GM19035 (cell line): Measurements from ENCODE around the gene STK32A.

Source experiments
- ATAC-seq: cut with Tn5 transposase; IDR thresholded peaks from one replicate; pipeline ENCODE4 v1.9.1; 2021; ENCODE audit not compliant: unreplicated experiment

The STK32A gene

DNA sequence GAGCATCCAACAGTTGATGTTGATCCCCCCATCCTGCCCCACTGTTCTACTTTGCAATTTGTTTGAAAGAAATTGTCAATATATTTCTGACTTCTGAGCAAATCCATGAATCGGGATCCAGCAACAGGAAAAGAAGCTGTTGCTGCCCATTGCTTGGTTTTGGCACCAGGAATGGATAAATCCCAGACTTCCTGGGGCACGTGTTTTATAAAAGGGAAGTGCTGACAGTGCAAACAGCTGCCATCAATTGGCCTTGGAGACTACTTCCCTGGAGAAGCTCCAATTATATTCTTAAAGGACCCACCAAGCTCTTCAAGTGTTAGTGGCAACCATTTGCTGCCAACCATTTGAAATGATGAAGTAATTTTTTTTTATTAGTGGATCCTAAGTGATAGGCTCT, 13.7 kb downstream of the STK32A start:
- ATAC-seq: no peak

DNA sequence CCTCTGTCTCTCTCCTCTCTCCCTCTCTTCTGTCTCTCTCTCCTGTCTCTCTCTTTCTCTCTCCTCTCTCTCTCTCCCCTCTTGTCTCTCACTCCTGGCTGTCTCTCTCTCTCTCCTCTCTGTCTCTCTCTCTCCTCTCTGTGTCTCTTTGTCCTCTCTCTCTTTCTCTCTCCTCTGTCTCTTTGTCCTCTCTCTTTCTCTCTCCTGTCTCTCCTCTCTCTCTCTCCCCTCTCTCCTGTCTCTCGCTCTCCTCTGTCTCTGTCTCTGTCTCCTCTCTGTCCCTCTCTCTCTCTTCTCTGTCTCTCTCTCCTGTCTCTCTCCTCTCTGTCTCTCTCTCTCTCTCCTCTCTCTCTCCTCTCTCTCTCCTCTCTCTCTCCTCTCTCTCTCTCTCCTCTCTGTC, 25.0 kb downstream of the STK32A start:
- no peak for ATAC-seq

DNA sequence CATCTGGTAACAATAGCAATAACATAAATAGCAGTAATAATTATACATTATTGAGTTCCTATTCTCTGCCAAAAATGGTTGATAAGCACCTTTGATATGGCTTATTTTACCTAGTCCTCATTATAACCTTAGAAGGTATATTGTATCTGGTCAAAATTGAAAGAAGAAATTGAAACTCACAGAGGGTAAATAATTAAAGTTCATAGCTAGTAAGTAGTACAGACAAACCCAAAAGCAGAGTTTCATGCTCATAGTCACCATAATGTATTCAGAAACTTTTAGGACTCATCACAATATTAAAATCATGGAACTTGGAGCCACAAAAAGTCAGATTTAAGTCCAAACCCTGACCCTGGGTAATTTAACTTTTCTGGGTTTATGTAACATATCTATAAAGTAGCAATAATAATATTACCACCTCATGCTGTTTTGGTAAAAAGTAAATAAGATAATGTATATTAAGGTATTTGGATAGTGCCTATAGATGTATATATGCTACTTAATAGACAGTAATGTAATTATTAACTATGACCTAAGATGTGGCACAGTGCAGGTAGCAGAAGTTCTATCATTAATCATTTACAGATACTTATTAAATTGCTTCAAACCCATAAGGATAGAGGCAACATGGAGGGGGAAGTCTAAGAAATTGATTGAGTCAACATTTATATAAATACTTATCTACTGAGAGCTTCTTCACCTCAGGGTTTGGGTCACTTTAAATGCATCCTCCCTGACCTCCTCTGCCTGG, 32.4 kb downstream of the STK32A start:
- no peak for ATAC-seq

DNA sequence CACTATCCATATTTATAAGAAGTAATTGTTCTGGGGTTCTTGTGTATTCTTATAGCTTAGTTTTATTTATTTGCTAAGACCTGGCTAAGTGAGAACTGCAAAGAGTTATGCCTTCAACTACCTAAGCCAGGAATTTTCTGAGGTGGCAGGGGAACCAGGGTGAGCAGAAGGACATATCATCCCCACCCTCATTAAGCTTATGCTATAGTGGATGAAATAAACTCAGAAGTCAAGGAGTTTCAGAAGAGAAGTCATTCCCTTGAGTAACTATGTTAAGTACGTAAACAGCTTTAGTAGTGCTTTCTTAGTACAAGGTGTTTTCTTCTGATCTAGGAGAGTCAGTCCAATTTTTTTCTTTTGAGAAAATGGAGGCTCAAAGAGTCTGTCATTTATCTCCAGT, 41.7 kb downstream of the STK32A start:
- no peak for ATAC-seq

DNA sequence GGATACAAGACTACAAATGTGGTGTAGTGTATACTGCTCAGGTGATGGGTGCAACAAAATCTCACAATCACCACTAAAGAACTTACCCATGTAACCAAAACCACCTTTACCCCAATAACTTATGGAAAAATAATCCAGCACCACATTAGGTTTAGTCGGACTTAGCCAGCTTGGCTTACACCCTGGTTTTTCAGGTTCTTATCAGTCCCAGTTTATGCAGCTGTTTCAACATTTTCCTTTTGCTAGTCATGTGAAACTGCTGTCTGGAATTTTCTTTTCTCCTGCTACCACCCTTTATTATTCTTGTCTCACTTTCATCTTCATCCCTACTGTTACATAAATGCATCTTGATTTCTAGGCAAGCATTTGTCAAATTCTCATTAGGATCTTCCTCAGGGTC, 51.5 kb downstream of the STK32A start:
- no peak for ATAC-seq

DNA sequence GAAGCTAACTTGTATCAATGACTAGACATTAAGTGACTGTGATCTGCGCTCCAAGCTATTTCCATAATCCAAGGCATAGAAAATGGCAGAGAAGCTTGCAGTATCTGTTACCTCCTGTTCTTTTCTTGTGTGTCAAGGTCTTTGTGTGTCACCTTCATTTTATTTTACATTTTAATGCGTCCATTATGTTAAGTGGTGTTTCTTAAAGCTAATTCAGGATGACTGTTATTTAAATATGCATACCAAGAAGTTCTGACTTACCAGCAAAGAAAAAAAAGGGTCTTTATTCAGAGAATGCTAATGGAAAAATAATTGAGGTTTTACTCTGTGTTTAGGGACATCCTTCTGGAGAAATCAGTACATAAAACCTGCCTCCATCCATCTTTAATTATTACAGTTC, 52.3 kb downstream of the STK32A start:
- ATAC-seq: no peak

DNA sequence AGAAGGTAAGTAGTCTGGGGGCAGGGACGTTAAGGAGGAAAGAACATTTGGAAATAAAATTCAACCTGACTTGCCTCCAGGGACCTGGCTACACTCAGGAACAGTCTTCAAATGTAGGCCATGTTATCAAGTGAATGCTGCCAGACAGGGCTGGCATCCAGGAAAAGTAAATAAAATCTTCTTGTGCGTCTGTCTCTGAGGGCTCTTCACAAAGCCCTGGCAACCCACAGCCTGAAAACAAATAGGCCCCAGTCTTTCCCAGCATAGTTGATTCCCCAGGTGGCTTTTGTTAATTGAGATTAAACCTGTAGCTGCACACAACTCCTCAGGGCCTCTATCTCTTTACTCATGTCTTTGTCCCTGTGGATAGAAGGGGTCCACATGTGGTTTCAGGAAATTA, 55.4 kb downstream of the STK32A start:
- no peak for ATAC-seq

DNA sequence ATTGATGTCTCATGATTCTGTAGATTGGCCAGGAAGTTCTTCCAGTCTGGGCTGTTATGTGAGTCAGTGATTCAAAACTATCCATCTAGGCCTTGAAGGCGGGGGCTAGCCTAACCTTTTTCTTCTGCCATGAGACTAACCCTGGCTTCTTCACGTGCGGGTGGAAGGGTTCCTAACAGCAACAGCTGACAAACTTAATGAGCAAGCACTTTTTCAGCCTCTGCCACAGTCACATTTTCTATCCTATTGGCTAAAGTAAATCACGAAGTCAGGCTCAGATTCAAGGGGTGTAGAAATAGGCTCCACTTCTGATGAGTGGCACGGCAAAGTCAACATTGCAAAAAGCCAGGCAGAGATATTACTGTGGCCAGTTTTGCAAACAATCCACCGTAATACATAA, 68.4 kb downstream of the STK32A start:
- ATAC-seq: no peak

DNA sequence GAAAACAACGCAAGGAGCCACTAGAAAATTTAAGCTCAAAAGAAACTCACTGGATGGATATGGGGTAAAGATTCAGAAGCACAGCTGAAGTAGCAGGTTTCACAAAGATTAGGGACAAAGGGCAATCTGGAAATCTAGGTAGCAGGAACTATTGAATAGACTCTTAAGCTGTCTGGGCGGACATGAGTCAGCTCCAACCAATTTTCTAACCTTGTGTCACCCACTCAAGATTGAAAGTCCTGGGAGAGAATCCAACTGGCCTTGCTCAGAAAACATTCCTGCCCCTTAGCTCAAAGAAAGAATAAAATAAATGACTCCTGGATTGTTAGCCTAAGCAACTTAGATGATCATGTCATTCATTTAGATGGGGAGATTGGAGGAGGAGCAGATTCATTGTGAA, 69.2 kb downstream of the STK32A start:
- ATAC-seq: no peak

DNA sequence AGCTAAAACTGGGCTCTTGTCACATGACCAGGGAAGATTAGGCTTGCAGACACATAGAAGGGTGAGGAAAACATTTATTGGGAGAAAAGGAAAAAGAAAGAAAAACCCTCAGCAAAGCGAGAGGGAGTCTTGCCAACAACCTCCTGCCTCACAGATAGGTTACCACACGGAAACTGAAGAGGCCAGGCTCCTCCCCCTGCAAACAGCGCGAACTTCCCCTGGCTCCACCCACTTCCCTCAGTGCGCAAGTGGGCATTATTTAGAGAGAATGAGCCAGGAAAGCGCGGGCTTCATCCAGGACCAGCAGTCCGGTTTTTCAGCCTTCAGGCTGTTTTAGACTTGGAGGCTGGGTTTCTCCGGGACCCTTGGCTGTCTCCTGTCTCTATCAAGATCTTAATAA, 70.3 kb downstream of the STK32A start:
- ATAC-seq: no peak

DNA sequence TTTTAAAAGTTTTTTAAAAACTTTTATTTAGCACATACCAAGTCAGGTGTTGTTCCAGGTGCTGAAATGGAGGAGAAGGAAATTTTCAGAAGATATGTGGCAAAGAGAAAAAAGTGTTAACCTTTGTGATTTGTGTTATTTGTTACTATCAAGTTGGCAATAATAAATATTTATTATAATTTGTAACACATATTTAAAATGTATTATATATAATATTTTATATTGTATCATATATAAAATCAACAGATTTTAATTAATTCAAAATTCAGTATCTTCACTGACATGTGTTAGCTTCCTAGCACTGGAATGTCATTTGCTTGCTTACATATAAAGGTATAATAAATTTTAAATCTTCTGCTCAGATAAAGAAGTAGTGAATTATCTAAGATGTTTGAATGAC, 71.5 kb downstream of the STK32A start:
- ATAC-seq: no peak

DNA sequence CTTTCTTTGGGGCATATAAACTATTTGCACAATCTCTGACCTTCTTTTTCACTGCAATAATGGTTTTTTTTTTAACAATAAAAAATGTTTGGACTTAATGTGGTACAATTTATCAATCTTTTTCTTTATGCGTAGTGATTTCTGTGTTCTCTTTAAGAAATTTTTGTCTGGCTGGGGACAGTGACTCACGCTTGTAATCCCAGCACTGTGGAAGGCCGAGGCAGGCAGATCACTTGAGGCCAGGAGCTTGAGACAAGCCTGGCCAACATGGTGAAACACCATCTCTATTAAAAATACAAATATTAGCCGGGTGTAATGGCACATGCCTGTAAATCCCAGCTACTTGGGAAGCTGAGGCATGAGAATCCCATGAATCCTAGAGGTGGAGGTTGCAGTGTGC, 72.3 kb downstream of the STK32A start:
- no peak for ATAC-seq

DNA sequence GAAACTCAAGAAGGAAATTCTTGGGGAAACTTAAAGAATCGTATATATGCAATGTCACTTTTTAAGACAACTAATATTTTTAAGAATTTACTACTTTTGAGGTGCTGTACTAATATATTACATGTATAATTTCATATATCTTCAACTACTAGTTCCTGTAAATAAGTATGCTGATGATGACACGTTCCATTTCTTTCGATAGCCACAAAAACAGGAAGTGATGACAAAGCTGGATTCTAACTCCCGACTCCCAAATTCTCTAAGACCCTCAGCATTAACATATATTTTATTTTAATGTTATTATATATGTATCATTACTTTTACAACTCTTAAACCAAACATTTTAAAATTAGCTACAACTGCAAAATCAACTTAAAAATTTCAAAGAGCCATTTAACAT, 74.8 kb downstream of the STK32A start:
- ATAC-seq: no peak

DNA sequence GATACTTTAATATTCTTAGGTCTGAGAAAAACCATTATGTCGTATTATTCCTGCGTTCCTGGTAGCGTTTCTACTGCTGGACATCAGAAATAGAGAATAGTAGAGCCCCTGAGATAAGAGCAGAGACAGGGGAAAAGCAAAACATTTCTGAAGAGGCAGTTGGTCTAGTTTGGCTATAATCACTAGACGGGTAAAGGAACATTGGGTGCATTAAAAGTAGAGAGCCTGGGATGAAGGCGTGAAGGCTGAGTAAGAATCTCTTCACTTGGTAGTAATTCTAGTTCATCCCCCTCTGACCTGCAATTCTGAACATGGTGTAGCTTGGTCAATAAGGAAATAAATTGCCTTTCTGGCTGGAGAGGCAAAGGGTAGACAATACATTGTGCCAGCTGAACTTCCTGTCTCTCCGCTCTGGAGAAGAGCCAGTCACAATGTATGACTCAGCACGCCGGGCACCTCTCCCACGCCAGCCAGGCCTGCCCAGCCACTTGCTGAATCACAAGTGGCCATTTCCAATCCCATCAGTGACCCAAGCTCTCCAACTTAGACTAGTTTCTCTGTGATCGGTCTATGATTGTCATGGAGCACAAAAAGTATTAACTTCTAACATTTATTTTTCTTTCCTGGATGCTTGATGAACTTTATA, 75.4 kb downstream of the STK32A start:
- ATAC-seq: no peak

DNA sequence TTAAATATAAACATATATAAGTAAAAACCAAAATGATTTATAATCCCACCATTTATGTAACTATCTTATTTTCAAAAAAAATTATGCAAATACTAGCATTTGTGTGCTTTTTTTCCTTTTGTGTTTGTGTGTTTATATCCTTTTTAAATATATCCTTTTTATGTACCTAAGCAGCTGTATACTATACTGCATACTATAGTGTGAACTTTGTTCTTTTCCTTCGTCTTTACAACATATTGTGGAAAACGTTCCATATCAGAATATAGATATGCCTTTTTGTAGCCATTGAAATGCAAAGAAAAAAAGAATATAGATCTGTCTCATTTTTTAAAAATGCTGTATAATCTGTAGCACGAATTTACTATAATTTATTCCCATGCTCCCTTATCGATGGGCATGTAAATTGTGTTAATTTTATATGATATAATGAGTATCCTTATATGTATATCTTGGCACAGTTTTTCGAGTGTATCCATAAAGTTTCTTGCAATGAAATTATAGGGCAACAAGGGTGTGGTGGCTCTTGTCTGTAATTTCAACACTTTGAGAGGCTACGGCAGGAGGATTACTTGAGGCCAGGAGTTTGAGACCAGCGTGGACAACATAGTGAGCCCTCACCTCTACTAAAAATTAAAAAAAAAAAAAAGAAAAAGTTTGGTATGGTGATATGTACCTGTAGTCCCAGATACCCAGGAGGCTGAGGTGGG, 83.3 kb downstream of the STK32A start:
- ATAC-seq: no peak

DNA sequence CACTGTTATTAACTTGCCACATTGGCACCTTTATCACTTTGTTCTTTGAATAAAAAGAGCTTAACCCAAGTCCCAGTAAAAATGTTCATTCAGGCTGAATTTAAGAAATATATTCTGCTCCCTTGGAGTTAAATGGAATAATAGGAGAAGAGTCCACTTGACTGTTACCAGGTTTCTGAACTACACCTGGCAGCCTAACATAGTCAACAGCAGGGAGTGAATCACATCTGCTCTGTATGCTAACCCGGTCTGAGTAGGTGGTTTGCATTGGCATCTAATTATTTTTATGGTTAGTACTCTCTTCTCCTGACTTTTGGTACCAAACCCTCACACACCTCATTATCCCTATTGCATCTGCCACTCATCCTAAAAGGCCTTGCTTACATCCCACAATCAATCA, 86.7 kb downstream of the STK32A start:
- no peak for ATAC-seq

DNA sequence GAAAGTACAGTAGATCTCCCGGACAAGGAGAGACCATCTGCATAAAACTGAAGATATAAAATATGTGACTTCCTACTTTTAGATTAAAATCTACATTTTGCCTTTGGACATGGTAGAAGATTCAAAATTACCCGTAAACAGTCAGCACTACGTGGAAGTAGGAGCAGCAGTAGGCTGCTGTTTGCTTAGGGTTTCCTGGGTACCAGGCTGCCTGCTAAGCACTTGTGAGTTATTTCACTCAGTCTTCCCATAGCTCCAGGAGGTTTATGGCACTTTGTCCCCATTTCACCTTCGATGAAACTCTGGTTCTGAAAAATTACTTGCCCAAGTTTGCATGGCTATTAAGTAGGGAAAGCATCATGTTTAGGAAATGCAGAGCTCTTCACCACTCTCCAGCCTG, 92.6 kb downstream of the STK32A start:
- ATAC-seq: no peak

DNA sequence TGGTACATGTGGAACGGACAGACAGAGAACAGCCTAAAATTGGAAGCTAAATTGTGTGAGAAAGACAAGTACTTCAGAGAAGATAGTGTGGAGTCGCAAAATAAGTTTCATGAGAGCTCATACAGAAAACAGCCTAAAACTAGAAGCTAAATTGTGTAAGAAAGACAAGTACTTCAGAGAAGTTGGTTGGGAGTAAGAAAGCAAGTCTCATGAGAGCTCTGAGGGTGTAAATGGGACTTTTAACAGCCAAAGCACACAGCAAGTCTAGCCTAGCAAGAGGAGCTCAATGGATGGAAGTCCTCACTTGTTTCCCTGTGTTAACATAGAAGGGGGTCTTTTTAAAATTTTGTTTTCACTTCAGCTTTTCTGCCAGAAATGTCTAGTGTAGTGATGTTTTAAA, 93.1 kb downstream of the STK32A start:
- no peak for ATAC-seq

DNA sequence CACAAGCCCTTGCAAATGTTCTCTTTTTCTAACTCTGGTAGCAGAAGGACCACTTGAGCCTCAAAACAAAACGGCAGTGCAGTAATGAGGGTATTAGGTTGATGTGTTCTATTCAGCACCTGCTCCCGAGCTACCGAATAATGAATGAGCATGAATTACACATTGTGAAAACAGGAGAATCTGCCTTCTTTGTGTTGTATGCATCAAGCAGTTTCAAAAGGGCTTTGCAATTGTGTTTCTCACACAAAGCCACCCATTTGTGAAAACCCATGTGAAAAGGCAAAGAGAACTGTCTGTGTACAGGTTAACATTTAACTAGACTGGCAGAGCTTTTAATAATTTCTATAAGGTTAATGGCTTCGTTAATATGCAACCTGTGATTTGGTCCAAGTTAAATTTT, 97.8 kb downstream of the STK32A start:
- no peak for ATAC-seq

DNA sequence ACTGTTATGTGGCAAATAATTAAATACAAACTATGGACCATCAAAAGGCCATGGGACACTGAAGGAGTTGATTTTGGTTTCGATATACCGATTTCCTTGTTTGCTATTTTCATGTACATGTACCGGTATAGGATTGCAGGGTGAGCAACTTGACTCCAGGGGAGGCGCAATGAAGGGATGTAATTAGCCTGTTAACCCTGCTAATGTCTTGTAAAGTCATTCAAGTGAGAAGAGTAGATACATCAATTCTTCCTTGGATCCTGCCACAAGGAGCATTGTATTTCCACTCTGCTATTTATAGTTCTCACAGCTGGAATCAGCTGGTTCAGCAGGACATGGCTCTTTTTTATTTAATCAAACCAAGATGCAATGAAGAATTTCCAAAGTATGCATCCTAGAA, 102.0 kb downstream of the STK32A start:
- ATAC-seq: no peak

DNA sequence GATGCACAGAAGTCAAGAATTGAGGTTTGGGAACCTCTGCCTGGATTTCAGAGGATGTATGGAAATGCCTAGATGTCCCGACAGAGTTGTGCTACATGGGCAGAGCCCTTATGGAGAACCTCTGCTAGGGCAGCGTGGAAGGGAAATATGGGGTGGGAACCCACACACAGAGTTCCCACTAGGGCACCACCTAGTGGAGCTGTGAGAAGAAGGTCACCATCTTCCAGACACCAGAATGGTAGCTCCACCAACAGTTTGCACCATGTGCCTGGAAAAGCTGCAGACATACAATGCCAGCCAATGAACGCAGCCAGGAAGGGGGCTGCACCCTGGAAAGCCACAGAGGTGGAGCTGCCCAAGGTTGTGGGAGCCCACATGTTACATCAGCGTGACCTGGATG, 104.5 kb downstream of the STK32A start:
- ATAC-seq: no peak

DNA sequence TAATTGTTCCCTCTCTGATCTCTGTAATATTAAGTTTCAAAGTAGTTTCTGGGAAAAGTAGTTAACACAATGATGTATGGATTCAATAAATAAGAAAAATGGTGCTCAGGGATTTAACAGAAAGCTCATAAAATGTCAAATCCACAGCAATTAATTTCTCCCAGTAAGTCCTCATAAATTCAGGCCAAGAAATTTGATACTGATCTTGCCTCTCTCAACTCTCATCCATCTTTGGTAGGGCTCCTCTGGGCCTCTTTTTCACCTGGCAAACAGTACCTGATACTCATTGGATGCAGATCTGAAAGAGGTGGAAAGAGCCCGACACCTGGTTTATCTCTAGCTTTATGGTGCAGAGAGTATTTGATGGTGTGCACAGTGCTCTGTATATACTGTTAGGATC, 106.1 kb downstream of the STK32A start:
- no peak for ATAC-seq
